NCI-H69 (cell line): ENCODE measurements around the gene HHEX.
"Not testable (repeated sequence)": the region's sequence is repeated elsewhere in the genome, so short reads cannot be mapped to it uniquely, and the experiment has no call there.

Experiments used
- DNase-seq: peaks from one replicate; lab custom pipeline; 2025; lab: John Stamatoyannopoulos, UW

HHEX gene

DNA sequence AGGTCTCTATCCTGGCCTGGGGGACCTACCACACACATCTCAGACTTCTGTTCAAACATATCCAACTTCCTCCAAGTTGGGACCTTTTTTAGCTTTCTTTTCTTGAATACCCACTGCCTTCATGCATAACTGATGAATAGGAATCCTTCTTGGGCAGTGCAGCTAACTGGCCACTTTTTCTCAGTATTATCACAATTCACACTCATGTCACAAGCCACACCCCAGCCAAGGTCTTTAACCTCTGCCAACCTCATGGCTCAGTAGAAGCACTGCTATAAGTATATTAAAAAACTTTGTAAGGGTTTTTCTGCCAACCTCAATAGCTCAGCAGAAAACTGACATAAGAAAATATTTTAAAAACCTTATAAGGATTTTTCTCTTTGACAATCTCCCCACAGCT is 44.5 kb downstream of the HHEX start:
- no peak for DNase-seq

DNA sequence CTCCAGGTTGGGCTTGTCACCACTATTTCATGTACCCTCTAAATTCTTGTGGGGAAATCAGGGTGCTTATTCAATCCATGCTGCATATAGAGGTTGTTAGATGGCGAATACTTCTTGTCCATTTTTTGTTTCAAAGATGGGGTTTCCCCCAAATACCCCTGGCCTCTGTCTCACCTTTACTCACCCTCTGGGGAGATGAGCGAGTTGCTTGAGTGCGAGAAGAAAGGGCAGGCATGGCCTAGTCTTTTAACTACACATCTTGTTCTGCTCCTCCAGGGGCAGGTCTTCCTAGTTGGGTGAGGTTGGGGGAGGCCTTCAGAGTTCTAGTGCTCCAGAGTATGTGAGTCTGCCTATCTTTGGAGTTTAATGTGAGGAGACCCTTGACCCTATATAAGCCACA is 46.2 kb downstream of the HHEX start:
- DNase-seq = no peak

DNA sequence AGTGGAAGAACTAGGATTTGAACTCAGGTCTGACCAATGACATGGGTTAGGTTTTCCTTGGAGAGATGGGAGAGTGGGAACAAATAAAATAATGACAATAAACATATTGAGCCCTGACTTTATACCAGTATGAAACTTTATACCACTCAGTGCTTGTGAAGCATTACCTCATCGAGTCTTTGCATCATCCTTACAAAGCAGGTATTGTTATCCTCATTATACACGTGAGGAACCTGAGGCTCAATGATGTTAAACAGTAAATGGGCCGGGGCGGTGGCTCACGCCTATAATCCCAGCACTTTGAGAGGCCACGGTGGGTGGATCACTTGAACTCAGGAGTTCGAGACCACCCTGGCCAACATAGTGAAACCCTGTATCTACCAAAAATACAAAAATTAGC is 47.7 kb downstream of the HHEX start:
- no peak for DNase-seq

- DNase-seq = no peak
Measured at GRCh38 chr10:92740762-92741161, 51.0 kb downstream of the HHEX start.

DNA sequence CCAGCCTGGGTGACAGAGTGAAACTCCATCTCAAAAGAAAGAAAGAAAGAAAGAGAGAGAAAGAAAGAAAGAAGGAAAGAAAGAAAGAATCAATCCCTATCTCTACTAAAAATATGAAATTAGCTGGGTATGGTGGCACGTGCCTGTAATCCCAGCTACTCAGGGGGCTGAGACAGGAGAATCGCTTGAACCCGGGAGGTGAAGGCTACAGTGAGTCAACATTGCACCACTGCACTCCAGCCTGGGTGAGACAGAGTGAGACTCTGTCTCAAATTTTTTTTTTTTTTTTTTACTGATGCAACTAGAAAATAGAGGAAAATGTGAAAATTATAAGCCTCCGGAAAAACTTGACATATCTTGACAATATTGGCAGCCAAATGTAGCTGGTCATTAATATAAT is 52.0 kb downstream of the HHEX start:
- DNase-seq = not testable (repeated sequence)

DNA sequence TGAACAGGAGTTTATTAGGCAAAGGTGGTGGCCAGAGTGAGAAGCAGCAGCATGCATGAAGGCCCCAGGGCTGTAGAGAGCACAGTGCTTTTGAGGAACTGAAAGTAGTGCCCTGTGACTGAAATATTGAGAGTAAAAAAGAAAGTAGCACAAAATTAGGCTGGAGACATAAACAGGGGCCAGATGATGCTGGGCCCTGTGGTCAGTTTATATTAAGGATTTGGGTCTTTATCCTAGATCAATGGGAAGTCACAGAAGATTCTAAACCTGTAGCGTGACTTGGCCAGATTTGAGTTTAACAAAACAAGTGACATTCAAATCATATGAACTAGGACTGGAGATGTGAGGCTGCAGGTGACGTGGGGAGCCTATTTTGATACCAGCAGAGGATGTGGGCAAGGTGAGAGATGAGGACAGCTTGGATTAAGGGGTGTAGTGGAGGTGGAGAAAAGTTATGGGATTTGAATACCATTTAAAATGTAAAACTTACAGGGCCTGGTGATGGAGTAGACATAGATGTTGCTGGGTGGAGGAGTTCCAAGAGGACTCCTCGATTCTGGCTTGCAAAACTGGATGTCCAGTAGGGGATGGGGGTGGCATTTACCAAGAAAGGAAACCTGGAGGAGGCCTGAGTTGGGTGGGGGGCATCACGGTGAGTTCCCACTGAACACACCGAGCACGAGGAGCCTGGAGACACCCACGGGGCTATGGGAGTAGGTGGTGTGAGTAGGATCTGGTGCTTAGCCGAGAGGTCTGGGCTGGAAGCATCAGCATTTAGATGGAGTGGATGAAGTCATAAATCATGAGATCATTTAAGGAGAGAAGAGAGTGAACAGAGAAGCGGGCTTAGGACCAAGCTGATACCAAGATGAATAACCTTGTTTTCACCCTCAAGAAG is 52.8 kb downstream of the HHEX start:
- DNase-seq = no peak
